Measurements from ENCODE around the gene PLK3.

PLK3 gene

GRCh38 chr1:44853201-44853600 is 53.0 kb downstream of the PLK3 start:
- DNase-seq (ENCODE audit: low read depth in 2 of 2, low spot score in 1 of 2), result no peak

GRCh38 chr1:44854970-44855369 is 54.8 kb downstream of the PLK3 start:
- no peak for DNase-seq (ENCODE audit: low read depth in 2 of 2, low spot score in 1 of 2)

Data from stimulated activated CD8-positive, alpha-beta memory T cell treated with anti-CD3 and anti-CD28 coated beads, Interleukin-4, amount 100 ng/mL, for 4 hours (primary cell).